A673 (cell line): ENCODE measurements around the gene SH2D1A.

Experiments
- CTCF ChIP-seq: fragments of 300-800, 200-600 bp; sonication (generic); conservative IDR thresholded peaks from 2 replicates; pipeline ENCODE4 v1.5.1; 2017; ENCODE audit warnings: low read depth, mild to moderate bottlenecking, antibody characterized with exemption, low read length, moderate library complexity, mixed read lengths
- EZH2 ChIP-seq: fragments of 200-600 bp; sonication (generic); IDR thresholded peaks from 2 replicates; pipeline ENCODE4 v1.6.1; 2017; ENCODE audit warnings: borderline replicate concordance, low read depth, mild to moderate bottlenecking, mixed read lengths, antibody characterized with exemption, low read length; ENCODE audit not compliant: poor library complexity, severe bottlenecking

GRCh38 chrX:124354648-124355047 is 8.3 kb downstream of the SH2D1A start:
- TF ChIP-seq EZH2 (no peak), CTCF (no peak)
